ENCODE data around the gene GNB2. TPM values are rescaled to one million over a fixed set of nuclear protein-coding genes. Genes with fewer than 3 reads are reported as not detected.

GNB2 gene
- total and polyA plus RNA-seq, 2 of the 13 experiments (the other 11 are each of a cell fraction or from before 2014, with no cell fraction given) = 48.3 to 67.1 TPM

DNA sequence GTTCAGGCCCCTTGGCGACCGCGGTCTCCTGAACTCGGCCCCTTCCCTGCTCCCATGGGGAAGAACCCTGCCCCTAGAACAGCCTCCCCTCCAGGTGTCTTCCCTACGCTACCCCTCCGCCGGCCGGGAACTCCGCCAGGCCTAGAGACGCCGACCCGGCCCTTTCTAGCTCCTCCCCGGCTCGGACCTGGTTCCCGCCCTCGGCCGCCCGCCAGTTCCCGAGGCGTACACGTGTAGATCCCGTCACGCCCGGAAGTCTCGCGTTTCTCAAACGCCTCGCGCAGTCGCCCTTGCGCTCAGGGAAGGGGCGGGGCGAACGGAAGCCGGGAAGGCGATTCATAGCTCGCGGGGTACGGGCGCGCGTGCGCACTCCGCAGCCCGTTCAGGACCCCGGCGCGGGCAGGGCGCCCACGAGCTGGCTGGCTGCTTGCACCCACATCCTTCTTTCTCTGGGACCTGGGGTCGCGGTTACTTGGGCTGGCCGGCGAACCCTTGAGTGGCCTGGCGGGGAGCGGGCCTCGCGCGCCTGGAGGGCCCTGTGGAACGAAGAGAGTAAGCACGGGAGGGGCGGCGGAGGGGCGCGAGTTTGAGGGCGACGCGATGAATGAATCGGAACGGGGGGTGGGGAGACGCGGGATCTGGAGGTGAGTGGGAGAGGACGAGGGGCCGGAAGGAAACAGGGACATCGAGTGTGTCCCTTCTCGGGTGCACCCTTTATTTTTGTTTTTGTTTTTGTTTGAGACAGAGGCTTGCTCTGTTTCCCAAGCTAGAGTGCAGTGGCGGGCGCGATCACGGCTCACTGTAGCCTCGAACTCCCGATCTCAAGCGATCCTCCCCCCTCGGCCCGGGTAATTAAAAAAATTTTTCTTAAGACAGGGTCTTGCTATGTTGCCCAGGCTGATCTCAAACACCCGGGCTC, 32.5 kb downstream of the GNB2 start, which contains the start of gene POP7 (continued):
- TF ChIP-seq PRDM10 (CRISPR knock-in tag; IDR thresholded peaks at IDR 0.05; ENCODE audit: low read depth) (peak; percentile 45), KDM2A (CRISPR knock-in tag; IDR thresholded peaks at IDR 0.05; ENCODE audit: borderline replicate concordance, low read depth) (peak; percentile 69), TIGD3 (CRISPR knock-in tag; IDR thresholded peaks at IDR 0.05; ENCODE audit: borderline replicate concordance) (peak; percentile 84), JARID2 (CRISPR knock-in tag; IDR thresholded peaks at IDR 0.05; ENCODE audit: insufficient replicate concordance) (no peak), ZNF180 (CRISPR knock-in tag; IDR thresholded peaks at IDR 0.05; ENCODE audit: borderline replicate concordance, low read depth) (no peak), ZNF230 (CRISPR knock-in tag; IDR thresholded peaks at IDR 0.05) (peak; percentile 95), MED1 (CRISPR knock-in tag; IDR thresholded peaks at IDR 0.05) (peak; percentile 57; the same call in 1 of the 2 replicates), ZSCAN22 (CRISPR knock-in tag; IDR thresholded peaks at IDR 0.05) (no peak), ZNF782 (CRISPR knock-in tag; IDR thresholded peaks at IDR 0.05; ENCODE audit: borderline replicate concordance) (peak; percentile 96; the same call in 1 of the 2 replicates), ZBTB46 (CRISPR knock-in tag; IDR thresholded peaks at IDR 0.05; ENCODE audit: borderline replicate concordance) (no peak), ZNF468 (CRISPR knock-in tag; IDR thresholded peaks at IDR 0.05) (no peak), MIER3 (CRISPR knock-in tag; IDR thresholded peaks at IDR 0.05; ENCODE audit: borderline replicate concordance) (peak; percentile 23; the same call in 1 of the 2 replicates), ZNF235 (CRISPR knock-in tag; IDR thresholded peaks at IDR 0.05; ENCODE audit: borderline replicate concordance) (no peak; the same call in 1 of the 2 replicates), ZZZ3 (CRISPR knock-in tag; IDR thresholded peaks at IDR 0.05; ENCODE audit: borderline replicate concordance) (peak; percentile 77; the same call in 1 of the 2 replicates), HOXA9 (CRISPR knock-in tag; IDR thresholded peaks at IDR 0.05; ENCODE audit: borderline replicate concordance) (no peak), CREBL2 (CRISPR knock-in tag; IDR thresholded peaks at IDR 0.05; ENCODE audit: borderline replicate concordance) (no peak), ADNP (CRISPR knock-in tag; IDR thresholded peaks at IDR 0.05) (no peak), ZNF543 (CRISPR knock-in tag; IDR thresholded peaks at IDR 0.05) (peak; percentile 92), ZNF512 (CRISPR knock-in tag; IDR thresholded peaks at IDR 0.05) (no peak)
